SK-N-SH (cell line): ENCODE data around the gene SV2B.

Experiments used
- CTCF ChIP-seq: fragments of 200-600 bp; sonication (generic); IDR thresholded peaks from 2 replicates; pipeline ENCODE4 v1.6.1; 2017; ENCODE audit warnings: antibody characterized with exemption, mild to moderate bottlenecking, moderate library complexity
- EZH2phosphoT487 ChIP-seq: fragments of 200-600 bp; sonication (generic); IDR thresholded peaks from 2 replicates; pipeline ENCODE4 v1.6.1; 2017; ENCODE audit warnings: low read depth, mixed run types, mild to moderate bottlenecking, antibody characterized with exemption, moderate library complexity, borderline replicate concordance
- JUND ChIP-seq: IDR thresholded peaks from 2 replicates; pipeline ENCODE4 v1.4.0; 2012
- REST ChIP-seq: IDR thresholded peaks from 2 replicates; pipeline ENCODE4 v1.6.1; 2012; ENCODE audit warnings: mild to moderate bottlenecking, low read depth, low read length, moderate library complexity
- TF ChIP-seq, protein P1 (sequence below): fragments of 150-350 bp; IDR thresholded peaks from 2 replicates; pipeline ENCODE4 v1.6.1; 2017; ENCODE audit warnings: antibody characterized with exemption, low read length, low read depth, borderline replicate concordance

- TF ChIP-seq JUND (no peak), REST (no peak), CTCF (no peak), EZH2phosphoT487 (no peak)
- TF ChIP-seq, protein P1, sequence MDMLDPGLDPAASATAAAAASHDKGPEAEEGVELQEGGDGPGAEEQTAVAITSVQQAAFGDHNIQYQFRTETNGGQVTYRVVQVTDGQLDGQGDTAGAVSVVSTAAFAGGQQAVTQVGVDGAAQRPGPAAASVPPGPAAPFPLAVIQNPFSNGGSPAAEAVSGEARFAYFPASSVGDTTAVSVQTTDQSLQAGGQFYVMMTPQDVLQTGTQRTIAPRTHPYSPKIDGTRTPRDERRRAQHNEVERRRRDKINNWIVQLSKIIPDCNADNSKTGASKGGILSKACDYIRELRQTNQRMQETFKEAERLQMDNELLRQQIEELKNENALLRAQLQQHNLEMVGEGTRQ, result no peak
Observed at GRCh38 chr15:91156175-91156726, 56.2 kb downstream of the SV2B start.
